Liver (tissue), 3 donors: ENCODE measurements around the gene ATXN1.

Source experiments
- TAF1 ChIP-seq: conservative IDR thresholded peaks from 2 replicates; pipeline ENCODE4 v1.6.1; 2016; ENCODE audit warnings: antibody characterized with exemption, mild to moderate bottlenecking
- TF ChIP-seq, protein P1 (sequence below): fragments of 150-350 bp; IDR thresholded peaks from 2 replicates; pipeline ENCODE4 v1.5.1; 2017; ENCODE audit warnings: improper control_type of control experiment, low read depth, low read length; ENCODE audit not compliant: missing input control
- donor health status: healthy.
- donor health status: healthy.

DNA sequence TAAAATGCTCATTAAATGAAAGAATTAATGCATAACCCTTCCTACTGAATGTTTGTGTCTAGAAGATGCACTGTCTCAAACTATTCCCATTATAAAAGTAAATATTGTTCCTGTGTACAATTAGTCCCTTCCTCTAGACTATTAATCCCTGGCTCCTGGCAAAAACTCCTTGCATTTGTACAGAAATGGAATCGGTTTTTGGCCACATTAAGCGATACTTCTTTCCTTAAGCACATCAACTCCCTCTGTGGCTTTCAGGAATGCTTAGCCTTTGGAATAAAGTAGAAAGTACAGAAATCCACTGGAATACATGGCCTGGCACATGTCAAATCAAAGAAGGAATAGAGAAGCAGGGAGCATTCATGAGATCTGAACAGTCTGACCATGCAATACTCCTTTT lies 343.1 kb downstream of the ATXN1 start:
- TF ChIP-seq, protein P1, sequence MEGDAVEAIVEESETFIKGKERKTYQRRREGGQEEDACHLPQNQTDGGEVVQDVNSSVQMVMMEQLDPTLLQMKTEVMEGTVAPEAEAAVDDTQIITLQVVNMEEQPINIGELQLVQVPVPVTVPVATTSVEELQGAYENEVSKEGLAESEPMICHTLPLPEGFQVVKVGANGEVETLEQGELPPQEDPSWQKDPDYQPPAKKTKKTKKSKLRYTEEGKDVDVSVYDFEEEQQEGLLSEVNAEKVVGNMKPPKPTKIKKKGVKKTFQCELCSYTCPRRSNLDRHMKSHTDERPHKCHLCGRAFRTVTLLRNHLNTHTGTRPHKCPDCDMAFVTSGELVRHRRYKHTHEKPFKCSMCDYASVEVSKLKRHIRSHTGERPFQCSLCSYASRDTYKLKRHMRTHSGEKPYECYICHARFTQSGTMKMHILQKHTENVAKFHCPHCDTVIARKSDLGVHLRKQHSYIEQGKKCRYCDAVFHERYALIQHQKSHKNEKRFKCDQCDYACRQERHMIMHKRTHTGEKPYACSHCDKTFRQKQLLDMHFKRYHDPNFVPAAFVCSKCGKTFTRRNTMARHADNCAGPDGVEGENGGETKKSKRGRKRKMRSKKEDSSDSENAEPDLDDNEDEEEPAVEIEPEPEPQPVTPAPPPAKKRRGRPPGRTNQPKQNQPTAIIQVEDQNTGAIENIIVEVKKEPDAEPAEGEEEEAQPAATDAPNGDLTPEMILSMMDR = no peak
- TF ChIP-seq TAF1 = no peak
